Measurements from ENCODE around the gene GALNTL6.

GALNTL6 gene

GRCh38 chr4:172308078-172308477, 494.9 kb downstream of the GALNTL6 start:
- DNase-seq (ENCODE audit: low read depth): no peak
- TF ChIP-seq CTCF (conservative IDR thresholded peaks at IDR 0.05; ENCODE audit: low read depth, low read length): no peak
- no peak overlapping the region for H3K4me3 ChIP-seq (ENCODE audit: low read depth, low read length)

- DNase-seq (ENCODE audit: low read depth): no peak
- H3K4me3 ChIP-seq (ENCODE audit: low read depth, low read length): no peak overlapping the region
- no peak for TF ChIP-seq CTCF (conservative IDR thresholded peaks at IDR 0.05; ENCODE audit: low read depth, low read length)
Measured at GRCh38 chr4:172311682-172312081, 498.5 kb downstream of the GALNTL6 start.

- no peak for TF ChIP-seq CTCF (conservative IDR thresholded peaks at IDR 0.05; ENCODE audit: low read depth, low read length)
- DNase-seq (ENCODE audit: low read depth): no peak
- no peak overlapping the region for H3K4me3 ChIP-seq (ENCODE audit: low read depth, low read length)
Measured at GRCh38 chr4:172323288-172323687, 510.1 kb downstream of the GALNTL6 start.

GRCh38 chr4:172344308-172344938, 531.2 kb downstream of the GALNTL6 start:
- DNase-seq (ENCODE audit: low read depth): no peak
- TF ChIP-seq CTCF (conservative IDR thresholded peaks at IDR 0.05; ENCODE audit: low read depth, low read length): no peak
- no peak overlapping the region for H3K4me3 ChIP-seq (ENCODE audit: low read depth, low read length)

GRCh38 chr4:172348426-172348825, 535.2 kb downstream of the GALNTL6 start:
- DNase-seq (ENCODE audit: low read depth): no peak
- no peak overlapping the region for H3K4me3 ChIP-seq (ENCODE audit: low read depth, low read length)
- TF ChIP-seq CTCF (conservative IDR thresholded peaks at IDR 0.05; ENCODE audit: low read depth, low read length): no peak

- no peak for TF ChIP-seq CTCF (conservative IDR thresholded peaks at IDR 0.05; ENCODE audit: low read depth, low read length)
- no peak overlapping the region for H3K4me3 ChIP-seq (ENCODE audit: low read depth, low read length)
- no peak for DNase-seq (ENCODE audit: low read depth)
Measured at GRCh38 chr4:172352356-172352755, 539.2 kb downstream of the GALNTL6 start.

GRCh38 chr4:172356016-172356415, 542.8 kb downstream of the GALNTL6 start:
- peak; percentile 14 for DNase-seq (ENCODE audit: low read depth)
- no peak for TF ChIP-seq CTCF (conservative IDR thresholded peaks at IDR 0.05; ENCODE audit: low read depth, low read length)
- H3K4me3 ChIP-seq (ENCODE audit: low read depth, low read length): no peak overlapping the region
